HEK293 (cell line): ENCODE measurements around the gene CEMP1.

Experiments
- BCL11A ChIP-seq: fragments of 450-650 bp; formaldehyde crosslinking; IDR thresholded peaks from 2 replicates; pipeline ENCODE4 v1.5.1; 2016; ENCODE audit warnings: low read depth, missing biosample characterization, missing genetic modification characterization
- KLF16 ChIP-seq: fragments of 450-650 bp; formaldehyde crosslinking; IDR thresholded peaks from 2 replicates; pipeline ENCODE4 v1.5.1; 2017; ENCODE audit warnings: missing biosample characterization, missing genetic modification characterization

DNA sequence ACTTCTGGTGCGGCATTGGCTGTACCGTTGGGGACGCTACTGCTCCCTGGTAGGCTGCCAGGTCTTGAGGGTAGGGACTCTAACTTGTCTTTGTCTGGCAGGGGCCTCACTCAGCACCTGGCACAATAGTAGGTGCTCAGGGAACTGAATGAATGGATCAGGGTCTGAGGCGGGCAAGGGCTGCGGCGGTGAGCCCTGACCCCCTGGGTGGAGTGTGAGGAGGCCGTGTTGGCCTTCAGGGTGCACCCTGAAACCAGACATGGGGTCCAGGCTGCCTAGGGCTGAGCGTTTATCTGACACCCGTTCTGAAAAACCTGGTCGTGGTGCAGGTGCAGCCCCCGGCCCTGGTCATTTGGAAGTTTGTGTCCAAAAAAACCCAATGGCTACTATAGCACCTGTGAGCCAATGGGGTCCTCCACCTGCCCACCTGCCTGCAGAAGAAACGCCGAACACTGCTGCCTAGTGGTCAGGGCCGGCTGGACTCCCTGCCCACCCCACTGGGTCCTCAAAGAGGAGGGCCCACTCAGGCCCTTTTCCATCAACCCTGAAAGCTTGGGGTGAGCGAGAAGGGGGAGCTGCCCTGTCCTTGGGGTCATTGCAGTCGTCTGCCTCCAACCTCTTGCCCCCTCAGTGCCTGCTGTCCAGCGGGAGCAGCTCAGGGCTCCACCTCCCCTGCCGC lies 22.3 kb downstream of the CEMP1 start:
- TF ChIP-seq KLF16 (tag by site-specific recombination) (no peak), BCL11A (tag by site-specific recombination) (no peak)
